H1 (cell line): Measurements from ENCODE around the gene CD300C.

Source experiments
- CEBPB ChIP-seq: IDR thresholded peaks from 2 replicates; pipeline ENCODE4 v1.6.1; 2012; ENCODE audit warnings: low read depth, low read length
- EP300 ChIP-seq, 2 experiments: IDR thresholded peaks; 1 replicate in 1 of 2; 2 replicates in 1 of 2; pipeline ENCODE4 v1.6.1; 2011 to 2012; ENCODE audit warnings: low read depth in 2 of 2, low read length in 2 of 2, mild to moderate bottlenecking in 2 of 2, borderline replicate concordance in 1 of 2, inconsistent platforms in 1 of 2, moderate library complexity in 1 of 2
- EZH2 ChIP-seq: fragments of 200-600 bp; sonication (generic); IDR thresholded peaks from 2 replicates; pipeline ENCODE4 v1.7.1; 2012; ENCODE audit warnings: low read depth, mild to moderate bottlenecking, moderate library complexity, low read length, inconsistent platforms; ENCODE audit not compliant: severe bottlenecking
- FOSL1 ChIP-seq: IDR thresholded peaks from 2 replicates; pipeline ENCODE4 v1.6.1; 2011; ENCODE audit warnings: mild to moderate bottlenecking, low read depth, low read length, moderate library complexity; ENCODE audit not compliant: insufficient read depth
- GABPA ChIP-seq: IDR thresholded peaks from 2 replicates; pipeline ENCODE4 v1.6.1; 2011; ENCODE audit warnings: mild to moderate bottlenecking, low read length, moderate library complexity, borderline replicate concordance; ENCODE audit not compliant: insufficient read depth
- KDM1A ChIP-seq: fragments of 200-600, 300-600 bp; sonication (generic); IDR thresholded peaks from 2 replicates; pipeline ENCODE4 v1.7.1; 2016; ENCODE audit warnings: mild to moderate bottlenecking, low read length, borderline replicate concordance
- MAFK ChIP-seq: IDR thresholded peaks from 2 replicates; pipeline ENCODE4 v1.6.1; 2012; ENCODE audit warnings: low read depth, mild to moderate bottlenecking, improper control_type of control experiment, low read length
- POLR2A ChIP-seq, 2 experiments: IDR thresholded peaks; 1 replicate in 1 of 2; 2 replicates in 1 of 2; pipeline ENCODE4 v1.6.1; 2011; ENCODE audit warnings: low read depth in 2 of 2, low read length in 2 of 2, mild to moderate bottlenecking in 2 of 2; ENCODE audit errors: control extremely low read depth in 1 of 2
- RAD21 ChIP-seq, 2 experiments: IDR thresholded peaks in 1 of 2; conservative IDR thresholded peaks in 1 of 2; 2 replicates each; pipeline ENCODE4 v1.6.1; 2011; ENCODE audit warnings: low read depth in 2 of 2, low read length in 2 of 2, improper control_type of control experiment in 1 of 2, inconsistent platforms in 1 of 2, mild to moderate bottlenecking in 1 of 2, moderate library complexity in 1 of 2
- TF ChIP-seq, protein P1 (sequence below): IDR thresholded peaks from 2 replicates; pipeline ENCODE4 v1.6.1; 2012; ENCODE audit warnings: inconsistent platforms
- TF ChIP-seq, protein P2 (sequence below), 3 experiments: IDR thresholded peaks; 1 replicate in 2 of 3; 2 replicates in 1 of 3; pipeline versions ENCODE4 v1.5.1 to v1.6.1; 2011; ENCODE audit warnings: low read length in 3 of 3, mild to moderate bottlenecking in 3 of 3, inconsistent platforms in 2 of 3, low read depth in 1 of 3, moderate library complexity in 1 of 3; ENCODE audit not compliant: insufficient read depth in 1 of 3; ENCODE audit errors: control extremely low read depth in 1 of 3

DNA sequence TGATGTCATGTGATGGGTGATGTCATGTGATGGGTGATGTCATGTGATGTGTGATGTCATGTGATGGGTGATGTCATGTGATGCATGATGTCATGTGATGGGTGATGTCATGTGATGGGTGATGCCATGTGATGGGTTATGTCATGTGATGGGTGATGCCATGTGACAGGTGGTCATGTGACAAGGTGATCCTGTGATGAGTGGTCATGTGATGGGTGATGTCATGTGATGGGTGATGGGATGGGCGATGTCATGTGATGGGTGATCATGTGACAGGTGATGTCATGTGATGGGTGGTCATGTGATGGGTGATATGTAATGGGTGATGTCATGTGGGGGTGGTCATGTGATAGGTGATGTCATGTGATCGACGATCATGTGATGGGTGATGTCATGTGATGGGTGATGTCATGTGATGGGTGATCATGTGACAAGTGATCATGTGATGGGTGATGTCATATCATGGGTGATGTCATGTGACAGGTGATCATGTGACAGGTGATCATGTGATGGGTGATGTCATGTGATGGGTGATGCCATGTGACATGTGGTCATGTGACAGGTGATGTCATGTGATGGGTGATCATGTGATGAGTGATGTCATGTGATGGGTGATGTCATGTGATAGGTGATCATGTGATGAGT is 31.8 kb downstream of the CD300C start:
- no peak for TF ChIP-seq EP300 (IDR thresholded peaks at IDR 0.05; ENCODE audit: borderline replicate concordance in 1 of 2, low read depth in 2 of 2, low read length in 2 of 2)
- TF ChIP-seq EZH2: no peak
- no peak for TF ChIP-seq POLR2A (IDR thresholded peaks at IDR 0.05; ENCODE audit: control extremely low read depth in 1 of 2, low read depth in 2 of 2, low read length in 2 of 2)
- TF ChIP-seq RAD21 (IDR thresholded peaks at IDR 0.05 in 1 of 2, conservative IDR thresholded peaks at IDR 0.05 in 1 of 2; ENCODE audit: low read depth in 2 of 2, low read length in 2 of 2): no peak
- TF ChIP-seq, protein P1, sequence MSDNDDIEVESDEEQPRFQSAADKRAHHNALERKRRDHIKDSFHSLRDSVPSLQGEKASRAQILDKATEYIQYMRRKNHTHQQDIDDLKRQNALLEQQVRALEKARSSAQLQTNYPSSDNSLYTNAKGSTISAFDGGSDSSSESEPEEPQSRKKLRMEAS: peak; percentile 37
- TF ChIP-seq GABPA: no peak
- TF ChIP-seq, protein P2, sequence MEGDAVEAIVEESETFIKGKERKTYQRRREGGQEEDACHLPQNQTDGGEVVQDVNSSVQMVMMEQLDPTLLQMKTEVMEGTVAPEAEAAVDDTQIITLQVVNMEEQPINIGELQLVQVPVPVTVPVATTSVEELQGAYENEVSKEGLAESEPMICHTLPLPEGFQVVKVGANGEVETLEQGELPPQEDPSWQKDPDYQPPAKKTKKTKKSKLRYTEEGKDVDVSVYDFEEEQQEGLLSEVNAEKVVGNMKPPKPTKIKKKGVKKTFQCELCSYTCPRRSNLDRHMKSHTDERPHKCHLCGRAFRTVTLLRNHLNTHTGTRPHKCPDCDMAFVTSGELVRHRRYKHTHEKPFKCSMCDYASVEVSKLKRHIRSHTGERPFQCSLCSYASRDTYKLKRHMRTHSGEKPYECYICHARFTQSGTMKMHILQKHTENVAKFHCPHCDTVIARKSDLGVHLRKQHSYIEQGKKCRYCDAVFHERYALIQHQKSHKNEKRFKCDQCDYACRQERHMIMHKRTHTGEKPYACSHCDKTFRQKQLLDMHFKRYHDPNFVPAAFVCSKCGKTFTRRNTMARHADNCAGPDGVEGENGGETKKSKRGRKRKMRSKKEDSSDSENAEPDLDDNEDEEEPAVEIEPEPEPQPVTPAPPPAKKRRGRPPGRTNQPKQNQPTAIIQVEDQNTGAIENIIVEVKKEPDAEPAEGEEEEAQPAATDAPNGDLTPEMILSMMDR (IDR thresholded peaks at IDR 0.05; ENCODE audit: control extremely low read depth in 1 of 3, insufficient read depth in 1 of 3, low read depth in 1 of 3, low read length in 3 of 3): no peak
- TF ChIP-seq CEBPB: no peak
- TF ChIP-seq MAFK: peak; percentile 2; the same call in 1 of the 2 replicates
- TF ChIP-seq KDM1A: no peak
- no peak for TF ChIP-seq FOSL1
